Measurements from ENCODE around the gene GLDN.
"Not testable (repeated sequence)": the region's sequence is repeated elsewhere in the genome, so short reads cannot be mapped to it uniquely, and the experiment has no call there.

GLDN gene

DNA sequence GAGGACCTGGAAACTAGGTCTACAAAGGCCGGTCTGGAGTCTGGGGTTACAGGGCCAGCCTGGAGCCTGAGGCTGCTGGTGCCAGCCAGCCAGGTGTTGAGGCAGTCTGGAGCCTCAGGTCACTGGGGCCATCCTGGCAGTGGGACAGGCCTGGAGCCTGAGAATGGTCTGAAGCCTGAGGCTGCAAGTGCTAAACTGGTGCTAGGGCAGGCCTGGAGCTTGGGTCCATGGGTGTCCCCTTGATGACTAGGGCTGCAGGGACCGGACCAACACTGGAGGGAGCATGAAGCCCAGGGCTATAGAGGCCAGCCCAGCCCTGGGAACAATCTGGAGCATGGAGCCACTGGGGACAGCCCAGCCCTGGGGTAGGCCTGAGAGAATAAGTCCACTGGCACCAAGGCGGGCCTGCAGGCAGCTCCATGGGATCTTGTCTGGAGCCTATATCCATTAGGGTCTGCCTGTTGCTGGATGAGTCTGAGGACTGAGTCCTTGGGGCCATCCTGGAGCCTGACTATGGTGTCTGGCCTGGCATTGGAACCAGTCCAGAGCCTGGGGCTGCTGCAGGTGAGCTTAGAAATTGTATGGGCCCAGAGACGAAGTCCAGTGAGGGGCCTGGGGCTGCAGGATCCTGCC, 101.9 kb downstream of the GLDN start:
- no peak overlapping the region for H3K4me3 ChIP-seq (replicated peaks; ENCODE audit: low read depth, low read length)
- TF ChIP-seq, protein P1, sequence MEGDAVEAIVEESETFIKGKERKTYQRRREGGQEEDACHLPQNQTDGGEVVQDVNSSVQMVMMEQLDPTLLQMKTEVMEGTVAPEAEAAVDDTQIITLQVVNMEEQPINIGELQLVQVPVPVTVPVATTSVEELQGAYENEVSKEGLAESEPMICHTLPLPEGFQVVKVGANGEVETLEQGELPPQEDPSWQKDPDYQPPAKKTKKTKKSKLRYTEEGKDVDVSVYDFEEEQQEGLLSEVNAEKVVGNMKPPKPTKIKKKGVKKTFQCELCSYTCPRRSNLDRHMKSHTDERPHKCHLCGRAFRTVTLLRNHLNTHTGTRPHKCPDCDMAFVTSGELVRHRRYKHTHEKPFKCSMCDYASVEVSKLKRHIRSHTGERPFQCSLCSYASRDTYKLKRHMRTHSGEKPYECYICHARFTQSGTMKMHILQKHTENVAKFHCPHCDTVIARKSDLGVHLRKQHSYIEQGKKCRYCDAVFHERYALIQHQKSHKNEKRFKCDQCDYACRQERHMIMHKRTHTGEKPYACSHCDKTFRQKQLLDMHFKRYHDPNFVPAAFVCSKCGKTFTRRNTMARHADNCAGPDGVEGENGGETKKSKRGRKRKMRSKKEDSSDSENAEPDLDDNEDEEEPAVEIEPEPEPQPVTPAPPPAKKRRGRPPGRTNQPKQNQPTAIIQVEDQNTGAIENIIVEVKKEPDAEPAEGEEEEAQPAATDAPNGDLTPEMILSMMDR (IDR thresholded peaks at IDR 0.05; ENCODE audit: insufficient read depth, low read length, poor library complexity, severe bottlenecking) = no peak
- no peak for DNase-seq (ENCODE audit: extremely low read depth, insufficient read length)
- H3K36me3 ChIP-seq (ENCODE audit: control insufficient read depth, insufficient read depth, low read length) = no peaks in the 10 kb centered on the region
- H3K27me3 ChIP-seq (replicated peaks; ENCODE audit: control insufficient read depth, insufficient read depth, low read length) = no peaks in the 10 kb centered on the region

DNA sequence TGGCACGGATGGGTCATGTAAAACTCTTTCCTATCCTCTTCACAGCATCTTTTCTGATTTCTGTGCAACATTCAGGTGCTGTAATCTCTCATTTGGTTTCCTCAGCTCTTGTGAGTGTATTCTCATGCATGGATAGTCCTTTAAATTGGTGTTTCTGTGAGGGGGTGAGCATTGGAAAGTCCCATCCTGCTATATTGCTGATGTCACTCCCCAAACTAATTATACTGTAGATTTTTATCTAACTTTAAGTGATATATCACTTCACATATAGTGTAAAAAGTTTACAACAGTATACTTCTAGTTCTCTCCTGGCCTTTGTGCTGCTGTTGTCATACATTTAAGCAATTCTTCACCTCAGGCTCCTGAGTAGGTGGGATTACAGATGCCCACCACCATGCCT, 102.7 kb downstream of the GLDN start:
- TF ChIP-seq, protein P1 (IDR thresholded peaks at IDR 0.05; ENCODE audit: insufficient read depth, low read length, poor library complexity, severe bottlenecking) = no peak
- Histone ChIP-seq H3K27me3 (replicated peaks; ENCODE audit: control insufficient read depth, insufficient read depth, low read length) (no peaks in the 10 kb centered on the region), H3K4me3 (replicated peaks; ENCODE audit: low read depth, low read length) (no peak overlapping the region), H3K36me3 (ENCODE audit: control insufficient read depth, insufficient read depth, low read length) (no peaks in the 10 kb centered on the region)
- DNase-seq (ENCODE audit: extremely low read depth, insufficient read length) = peak; percentile 52

GRCh38 chr15:51444807-51445206, 103.4 kb downstream of the GLDN start:
- Histone ChIP-seq H3K36me3 (ENCODE audit: control insufficient read depth, insufficient read depth, low read length) (no peaks in the 10 kb centered on the region), H3K27me3 (replicated peaks; ENCODE audit: control insufficient read depth, insufficient read depth, low read length) (no peaks in the 10 kb centered on the region), H3K4me3 (replicated peaks; ENCODE audit: low read depth, low read length) (no peak overlapping the region)
- DNase-seq (ENCODE audit: extremely low read depth, insufficient read length) = no peak
- TF ChIP-seq, protein P1 (IDR thresholded peaks at IDR 0.05; ENCODE audit: insufficient read depth, low read length, poor library complexity, severe bottlenecking) = no peak

DNA sequence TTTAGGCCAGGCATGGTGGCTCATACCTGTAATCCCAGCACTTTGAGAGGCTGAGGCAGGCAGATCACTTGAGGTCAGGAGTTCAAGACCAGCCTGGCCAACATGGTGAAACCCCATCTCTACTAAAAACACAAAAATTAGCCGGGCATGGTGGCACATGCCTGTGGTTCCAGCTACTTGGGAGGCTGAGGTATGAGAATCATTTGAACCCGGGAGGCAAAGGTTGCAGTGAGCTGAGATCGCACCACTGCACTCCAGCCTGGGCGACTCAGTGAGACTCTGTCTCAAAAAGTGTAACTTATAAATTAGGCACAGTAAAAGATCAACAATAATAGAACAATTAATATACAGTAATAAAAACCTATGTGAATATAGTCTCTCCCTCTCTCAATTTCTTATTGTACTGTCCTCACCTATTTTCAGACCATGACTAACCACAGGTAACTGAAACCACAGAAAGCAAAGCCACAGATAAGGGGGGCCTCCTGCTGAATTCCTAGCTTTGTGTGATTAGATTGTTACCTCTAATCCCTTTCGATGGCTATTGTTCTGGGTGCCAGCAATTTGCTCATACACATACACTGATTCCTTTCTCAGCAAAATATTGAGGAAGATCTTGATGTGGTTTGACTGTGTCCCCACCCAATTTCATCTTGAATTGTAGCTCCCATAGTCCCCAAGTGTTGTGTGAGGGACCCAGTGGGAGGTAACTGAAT, 104.7 kb downstream of the GLDN start:
- not testable (repeated sequence) for H3K27me3 ChIP-seq (replicated peaks; ENCODE audit: control insufficient read depth, insufficient read depth, low read length); H3K36me3 ChIP-seq (ENCODE audit: control insufficient read depth, insufficient read depth, low read length); H3K4me3 ChIP-seq (replicated peaks; ENCODE audit: low read depth, low read length); DNase-seq (ENCODE audit: extremely low read depth, insufficient read length)

GRCh38 chr15:51447855-51448621, 106.6 kb downstream of the GLDN start:
- H3K36me3 ChIP-seq (ENCODE audit: control insufficient read depth, insufficient read depth, low read length) = peaks cover 2% of the 10 kb centered on the region; the same call in 1 of the 2 replicates
- H3K4me3 ChIP-seq (replicated peaks; ENCODE audit: low read depth, low read length) = no peak overlapping the region
- TF ChIP-seq, protein P1 (IDR thresholded peaks at IDR 0.05; ENCODE audit: insufficient read depth, low read length, poor library complexity, severe bottlenecking) = no peak
- H3K27me3 ChIP-seq (replicated peaks; ENCODE audit: control insufficient read depth, insufficient read depth, low read length) = no peaks in the 10 kb centered on the region
- DNase-seq (ENCODE audit: extremely low read depth, insufficient read length) = no peak
